T follicular helper cell (primary cell): ENCODE measurements around the gene ZRSR2.
A peak's percentile ranks its signal among the peaks of the same experiment; 100 is the strongest.
"Not testable (repeated sequence)": the region's sequence is repeated elsewhere in the genome, so short reads cannot be mapped to it uniquely, and the experiment has no call there.

Experiments used
- DNase-seq: peaks from one replicate; pipeline ENCODE4 v3.0.0-alpha.2; 2020; ENCODE audit warnings: low read depth
- total RNA-seq, 2 experiments: gene quantifications; one replicate each; lab custom pipeline; 2026; lab: John Stamatoyannopoulos, UW

Gene ZRSR2, protein sequence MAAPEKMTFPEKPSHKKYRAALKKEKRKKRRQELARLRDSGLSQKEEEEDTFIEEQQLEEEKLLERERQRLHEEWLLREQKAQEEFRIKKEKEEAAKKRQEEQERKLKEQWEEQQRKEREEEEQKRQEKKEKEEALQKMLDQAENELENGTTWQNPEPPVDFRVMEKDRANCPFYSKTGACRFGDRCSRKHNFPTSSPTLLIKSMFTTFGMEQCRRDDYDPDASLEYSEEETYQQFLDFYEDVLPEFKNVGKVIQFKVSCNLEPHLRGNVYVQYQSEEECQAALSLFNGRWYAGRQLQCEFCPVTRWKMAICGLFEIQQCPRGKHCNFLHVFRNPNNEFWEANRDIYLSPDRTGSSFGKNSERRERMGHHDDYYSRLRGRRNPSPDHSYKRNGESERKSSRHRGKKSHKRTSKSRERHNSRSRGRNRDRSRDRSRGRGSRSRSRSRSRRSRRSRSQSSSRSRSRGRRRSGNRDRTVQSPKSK
- 22.2 to 34.8 reads per million in 2 experiments for total RNA-seq

DNA sequence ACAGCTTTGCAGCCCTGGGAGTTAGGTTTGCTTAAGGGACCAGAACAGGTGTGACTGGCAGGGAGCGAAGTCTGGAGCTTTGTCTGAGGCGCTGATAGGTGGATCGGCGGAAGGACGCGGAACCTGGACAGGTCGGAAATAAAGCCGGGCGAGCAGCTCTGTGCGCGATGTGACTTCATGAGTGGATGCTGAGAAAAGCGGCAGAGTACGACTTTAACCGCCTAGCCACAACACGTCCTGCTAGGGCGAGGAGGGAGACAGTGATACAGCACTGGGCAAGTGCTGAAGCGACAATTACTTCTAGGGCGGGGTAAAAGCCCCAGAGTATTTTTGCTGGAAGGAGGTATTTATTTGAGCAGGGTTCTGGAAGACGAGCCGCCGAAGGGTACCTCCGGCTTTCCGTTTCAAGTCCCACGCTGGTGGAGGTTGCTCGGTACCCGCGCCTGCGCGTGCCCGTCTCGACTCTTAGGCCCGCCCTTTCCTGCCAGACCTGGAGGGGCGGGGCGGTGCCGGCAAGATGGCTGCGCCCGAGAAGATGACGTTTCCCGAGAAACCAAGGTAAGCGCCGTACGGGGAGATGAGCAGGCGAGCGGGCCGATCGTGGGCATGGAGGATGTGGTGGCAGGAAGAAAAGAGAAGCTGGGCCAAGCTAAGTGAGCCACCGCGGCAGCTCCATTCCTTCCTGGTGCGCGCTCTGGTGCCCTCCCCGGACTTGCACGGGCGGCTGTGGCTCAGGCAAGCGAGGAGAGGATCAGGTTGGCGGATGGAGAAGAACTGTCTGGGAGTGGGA lies at the start of gene ZRSR2:
ZRSR2 (plus strand) TSS at position 506 of the 790 bp plus-strand sequence; CDS start at position 518, 12 bp downstream.
- DNase-seq: peak; percentile 90

DNA sequence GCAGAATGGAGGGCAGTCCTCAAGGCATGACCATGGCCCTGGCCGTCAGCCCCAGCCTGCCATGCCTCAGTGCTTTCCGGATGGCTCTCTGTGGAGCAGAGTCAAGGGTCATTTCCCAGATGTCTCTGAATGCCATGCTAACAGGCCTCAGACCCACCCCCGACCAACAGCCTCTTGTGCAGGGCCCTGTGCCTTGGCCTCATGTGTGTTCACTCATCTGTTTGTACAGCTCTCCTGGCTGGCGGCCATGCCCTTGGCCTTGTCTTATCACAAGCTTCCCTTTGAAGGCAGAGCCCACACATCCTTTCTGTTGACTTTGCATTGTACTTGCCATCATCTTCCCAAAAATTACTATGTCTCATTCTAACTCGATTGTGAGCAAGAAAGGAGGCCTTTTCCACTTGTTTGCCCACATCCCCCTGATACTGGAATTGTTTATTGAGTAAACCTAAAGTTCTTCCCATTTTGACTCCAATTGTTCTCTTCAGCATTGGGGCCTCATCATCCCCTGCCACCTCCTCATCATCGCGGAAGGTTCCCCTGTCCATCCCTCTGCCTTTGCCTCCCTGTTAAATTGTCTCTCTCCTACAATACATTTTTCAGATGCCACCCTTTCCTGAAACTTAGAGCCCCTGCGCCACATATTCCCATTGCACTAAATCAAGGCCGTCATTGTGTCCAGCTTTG lies 46.0 kb upstream of the ZRSR2 start:
- no peak for DNase-seq

DNA sequence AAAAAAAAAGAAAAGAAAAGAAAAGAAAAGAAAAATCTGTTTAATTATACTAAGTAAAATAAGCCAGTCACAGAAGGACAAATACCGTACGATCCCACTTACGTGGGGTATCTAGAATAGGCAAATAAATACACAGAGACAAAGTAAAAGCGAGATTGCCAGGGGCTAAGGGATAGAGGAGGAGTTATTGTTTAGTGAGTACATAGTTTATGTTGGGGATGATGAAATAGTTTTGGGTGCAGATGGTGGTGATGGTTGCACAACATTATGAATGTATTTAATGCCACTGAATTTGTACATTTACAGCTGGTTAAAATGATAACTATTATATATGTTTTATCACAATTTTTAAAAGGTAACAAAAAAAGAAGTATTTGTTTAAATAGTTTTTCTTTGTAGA lies 45.1 kb upstream of the ZRSR2 start:
- no peak for DNase-seq

DNA sequence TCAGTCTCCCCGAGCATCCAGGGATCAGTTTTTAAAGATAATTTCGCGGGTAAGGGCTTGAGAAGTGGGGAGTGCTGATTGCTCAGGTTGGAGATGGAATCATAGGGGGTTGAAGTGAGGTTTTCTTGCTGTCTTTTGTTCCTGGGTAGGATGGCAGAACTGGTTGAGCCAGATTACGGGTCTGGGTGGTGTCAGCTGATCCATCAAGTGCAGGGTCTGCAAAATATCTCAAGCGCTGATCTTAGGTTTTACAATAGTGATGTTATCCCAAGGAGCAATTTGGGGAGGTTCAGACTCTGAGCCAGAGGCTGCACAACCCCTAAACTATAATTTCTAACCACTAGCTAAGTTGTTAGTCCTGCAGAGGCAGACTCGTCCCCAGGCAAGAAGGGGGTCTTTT lies 43.6 kb upstream of the ZRSR2 start:
- not testable (repeated sequence) for DNase-seq

DNA sequence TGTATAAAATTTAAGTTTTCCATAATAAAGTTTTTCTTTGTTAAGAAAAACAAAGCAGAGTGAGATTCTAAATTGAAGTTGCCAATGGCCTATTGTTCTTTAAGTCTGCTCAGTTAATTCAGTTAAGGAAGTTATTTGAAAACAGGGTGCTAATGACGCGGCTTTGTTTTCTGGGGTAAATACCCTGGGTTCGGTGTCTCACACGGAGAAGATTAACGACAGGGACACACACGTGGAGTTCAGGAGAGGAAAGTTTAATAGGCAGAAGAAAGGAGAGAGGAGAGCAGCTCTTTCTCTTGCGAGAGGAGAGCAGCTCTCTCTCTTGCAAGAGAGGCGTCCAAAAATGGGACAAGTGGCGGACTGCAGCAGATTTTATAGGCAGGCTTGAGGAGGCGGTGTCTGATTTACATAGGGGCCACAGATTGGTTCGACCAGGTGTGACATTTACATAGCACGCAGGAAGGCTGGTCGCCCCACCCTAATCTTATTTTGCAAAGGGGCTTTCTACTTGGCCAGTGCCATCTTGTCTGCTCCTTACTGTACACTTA lies 42.6 kb upstream of the ZRSR2 start:
- DNase-seq: no peak

DNA sequence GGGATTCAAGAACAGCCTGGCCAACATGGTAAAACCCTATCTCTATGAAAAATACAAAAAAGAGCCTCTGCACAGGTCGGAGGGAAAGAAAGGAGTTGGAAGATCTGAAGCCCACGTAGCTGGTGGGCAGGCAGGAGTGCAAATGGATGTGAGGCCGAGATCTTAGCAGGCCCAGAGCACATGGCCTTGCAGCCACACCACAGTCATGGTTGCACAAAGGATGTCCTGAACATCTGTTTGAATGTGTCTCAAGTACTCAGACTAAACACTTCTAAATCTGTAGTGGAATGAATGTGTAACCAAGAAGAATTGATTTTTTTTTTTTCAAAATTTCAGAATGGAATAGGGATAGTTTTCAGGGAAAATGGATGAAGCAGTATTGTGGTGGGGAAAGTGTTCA lies 41.4 kb upstream of the ZRSR2 start:
- DNase-seq: no peak

DNA sequence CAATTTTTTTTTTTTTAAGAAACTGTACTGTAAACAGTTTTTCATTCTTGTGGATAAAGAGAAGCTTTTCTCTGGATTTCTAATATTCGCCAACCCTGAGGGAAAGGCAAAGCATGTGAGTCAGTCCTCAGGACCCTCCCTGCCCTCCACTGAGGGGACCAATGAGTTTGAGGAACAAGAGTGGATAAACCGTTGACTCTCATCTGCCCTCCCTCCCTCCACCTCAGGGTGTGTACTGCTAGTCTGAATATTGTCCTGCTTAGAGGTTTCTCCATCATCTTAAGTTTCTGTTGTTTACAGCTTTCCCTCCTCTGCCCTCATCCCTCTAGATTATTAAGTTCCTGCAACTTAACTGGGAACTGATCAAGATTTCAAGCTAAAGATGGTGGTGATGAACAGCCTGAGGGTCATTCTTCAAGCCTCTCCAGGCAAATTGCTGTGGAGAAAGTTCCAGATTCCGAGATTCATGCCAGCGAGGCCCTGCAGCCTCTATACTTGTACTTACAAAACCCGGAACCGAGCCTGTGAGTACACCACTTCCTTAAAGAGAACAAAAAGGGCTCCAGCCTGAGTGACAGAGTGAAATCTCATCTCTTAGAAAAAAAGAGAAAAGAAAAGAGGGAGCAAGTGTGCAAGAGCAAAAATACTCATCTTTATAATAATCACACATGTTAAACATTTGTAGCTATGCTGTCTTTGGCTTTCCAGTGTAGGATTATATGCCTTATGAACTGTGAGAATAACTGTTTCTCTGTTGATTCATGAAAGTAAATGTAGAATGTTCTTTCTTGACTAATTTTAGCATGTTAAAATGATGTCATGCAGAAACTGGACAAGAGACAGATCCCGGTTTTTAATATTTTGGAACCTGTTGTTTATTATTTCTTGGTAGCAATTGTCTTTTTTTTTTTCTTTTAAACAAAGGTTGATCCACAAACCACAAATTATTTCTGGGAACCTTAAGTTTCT lies 40.4 kb upstream of the ZRSR2 start:
- no peak for DNase-seq

DNA sequence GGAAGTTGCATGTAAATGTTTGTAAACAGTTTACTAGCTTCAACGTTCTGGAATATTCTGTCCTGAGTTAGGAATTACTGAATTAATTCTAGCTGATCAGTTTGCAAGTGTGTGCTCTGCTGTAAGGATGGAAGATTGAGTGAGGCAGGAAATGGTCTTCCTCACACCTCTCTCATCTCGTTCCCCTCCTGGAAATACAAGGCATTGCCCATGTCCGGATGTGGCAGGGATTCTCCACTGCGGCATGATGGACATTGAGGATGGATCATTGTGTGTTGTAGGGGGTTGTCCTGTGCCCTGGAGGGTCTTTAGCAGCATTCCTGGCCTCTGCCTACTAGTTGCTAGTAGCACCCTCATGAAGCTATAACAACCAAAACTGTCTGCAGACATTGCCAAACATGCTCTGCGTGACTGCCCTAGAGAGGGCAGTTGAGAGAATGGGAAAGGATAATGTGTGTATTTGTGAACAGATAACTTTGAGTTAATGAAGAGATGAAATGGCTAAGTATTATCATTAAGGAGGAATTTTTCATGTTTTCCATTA lies 39.6 kb upstream of the ZRSR2 start:
- DNase-seq: no peak

DNA sequence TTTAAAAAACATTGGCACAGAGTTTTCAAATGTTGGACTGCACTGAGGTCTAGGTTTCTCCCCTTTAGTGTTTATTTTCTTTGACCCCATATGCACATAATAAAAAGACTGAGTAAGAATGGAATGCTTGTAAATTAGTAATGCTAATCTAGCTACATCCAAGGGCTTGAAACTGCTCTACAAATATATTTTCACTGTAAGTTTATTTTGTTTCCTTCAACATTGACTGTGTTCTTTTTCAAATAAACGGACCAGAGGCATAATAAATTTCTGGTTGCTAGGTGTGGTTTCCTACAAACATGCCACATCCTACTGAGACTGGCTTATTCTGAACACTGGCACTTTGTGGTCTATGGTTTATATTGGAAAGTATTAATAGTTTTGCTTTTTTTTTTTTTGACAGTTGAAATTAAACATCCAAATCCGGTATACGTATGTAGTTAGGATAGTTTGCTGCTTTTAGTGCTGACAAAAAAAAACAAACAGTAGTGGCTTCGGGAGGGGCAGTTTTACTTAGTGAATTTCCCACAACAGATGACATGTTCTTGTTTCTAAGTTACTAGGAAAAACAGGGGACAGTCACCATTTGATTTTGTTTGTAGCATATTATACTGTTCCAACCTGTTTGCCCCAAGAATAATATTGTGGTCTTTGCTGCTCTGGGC lies 39.0 kb upstream of the ZRSR2 start:
- DNase-seq: peak; percentile 36

DNA sequence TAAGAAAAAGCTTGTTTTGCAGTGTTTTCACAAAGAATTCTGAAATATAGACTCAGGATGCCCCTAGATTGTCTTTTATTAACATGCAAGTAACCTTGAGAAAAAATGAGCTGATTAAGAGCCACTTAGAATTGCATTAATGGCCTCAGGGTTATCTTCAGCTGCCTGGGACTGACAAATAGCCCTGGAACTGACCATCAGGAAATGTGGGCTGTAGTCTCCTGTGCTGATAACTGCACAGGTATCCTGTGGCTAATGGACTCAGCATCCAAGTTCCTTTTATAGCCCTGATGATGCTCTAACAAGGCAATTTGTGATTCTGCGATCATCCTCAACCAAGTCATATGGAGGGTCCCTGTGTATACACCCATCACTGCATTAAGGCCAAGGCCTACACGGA lies 35.2 kb upstream of the ZRSR2 start:
- DNase-seq: no peak

DNA sequence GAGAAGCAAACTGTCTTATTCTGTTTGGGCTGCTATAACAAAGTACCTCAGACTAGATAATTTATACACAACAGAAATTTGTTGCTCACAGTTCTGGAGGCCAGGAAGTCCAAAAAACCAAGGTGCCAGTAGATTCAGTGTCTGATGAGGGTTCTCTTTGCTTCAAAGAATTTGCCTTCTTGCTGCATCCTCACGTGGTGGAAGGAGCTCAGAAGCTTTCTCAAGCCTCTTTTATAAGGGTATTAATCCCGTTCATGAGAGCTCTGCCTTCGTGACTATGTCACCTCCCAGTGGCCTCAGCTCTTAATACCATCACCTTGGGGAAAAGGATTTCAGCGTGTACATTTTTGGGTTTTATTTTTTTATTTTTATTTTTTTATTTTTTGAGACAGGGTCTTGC lies 32.1 kb upstream of the ZRSR2 start:
- no peak for DNase-seq

DNA sequence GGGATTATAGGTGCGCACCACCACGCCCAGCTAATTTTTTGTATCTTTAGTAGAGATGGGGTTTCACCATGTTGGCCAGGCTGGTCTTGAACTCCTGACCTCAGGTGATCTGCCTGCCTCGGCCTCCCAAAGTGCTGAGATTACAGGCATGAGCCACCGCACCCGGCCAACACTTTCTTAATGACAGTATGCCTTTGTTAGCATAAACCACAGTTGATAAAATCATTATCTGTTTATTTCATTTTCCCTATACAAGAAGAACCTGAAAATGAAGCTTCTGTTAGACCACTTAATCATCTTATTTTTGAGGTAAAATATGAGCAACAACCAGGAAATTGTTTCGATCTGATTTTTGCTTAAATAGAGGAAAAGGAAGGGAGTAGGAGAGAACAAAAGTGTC lies 30.4 kb upstream of the ZRSR2 start:
- not testable (repeated sequence) for DNase-seq

DNA sequence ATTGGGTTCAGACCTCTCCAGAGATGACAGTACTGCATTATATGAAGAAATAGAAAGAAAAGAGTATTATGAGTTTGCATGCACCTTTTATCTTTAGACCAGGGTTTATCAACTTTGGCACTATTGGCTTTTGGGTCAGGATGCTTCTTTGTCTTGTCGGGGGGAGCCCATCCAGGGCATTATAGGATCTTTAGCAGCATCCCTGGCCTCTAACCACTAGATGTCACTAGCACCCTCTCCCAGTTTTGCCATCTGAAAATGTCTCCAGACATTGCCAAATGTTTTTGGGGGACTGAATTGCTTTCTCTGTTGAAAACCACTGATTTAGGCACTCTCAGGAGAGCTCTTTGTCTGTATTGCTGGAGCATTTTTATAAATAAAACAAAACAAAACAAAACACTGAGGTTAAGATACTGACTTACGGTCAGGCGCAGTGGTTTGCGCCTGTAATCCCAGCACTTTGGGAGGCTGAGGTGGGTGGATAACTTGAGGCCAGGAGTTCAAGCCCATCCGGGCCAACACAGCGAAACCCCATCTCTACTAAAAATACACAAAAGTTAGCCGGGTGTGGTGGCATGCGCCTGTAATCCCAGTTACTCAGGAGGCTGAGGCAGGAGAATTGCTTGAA lies 28.6 kb upstream of the ZRSR2 start:
- no peak for DNase-seq

DNA sequence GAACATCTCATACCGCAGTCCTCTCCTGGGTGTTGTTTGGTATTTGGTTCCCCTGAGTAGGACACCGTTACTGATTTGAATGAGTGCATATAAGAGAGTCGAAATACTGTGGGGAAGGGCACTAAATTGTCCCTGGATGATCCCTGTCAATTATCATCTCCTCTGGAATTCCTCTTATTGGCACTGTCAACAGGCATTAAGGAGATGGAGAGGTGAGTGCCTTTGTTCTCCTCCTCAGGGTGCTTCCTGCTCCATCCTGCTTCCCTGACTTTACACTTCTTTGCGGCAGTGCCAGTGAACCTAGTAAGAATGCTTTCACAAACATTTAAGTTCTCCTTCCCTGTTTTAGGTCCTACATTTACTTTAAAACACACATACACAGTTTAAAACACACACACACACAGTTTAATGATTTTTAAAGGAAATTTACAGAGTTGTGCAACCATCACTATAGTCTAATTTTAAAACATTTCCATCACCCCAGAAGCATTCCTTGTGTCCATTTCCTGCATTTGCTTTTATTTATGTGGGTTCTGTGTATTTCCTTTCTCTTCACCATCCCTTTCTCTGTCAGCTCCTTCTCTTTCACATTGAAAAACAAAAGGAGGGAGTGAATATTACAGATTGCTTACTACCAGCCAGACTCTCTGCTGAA lies 20.9 kb upstream of the ZRSR2 start:
- no peak for DNase-seq

DNA sequence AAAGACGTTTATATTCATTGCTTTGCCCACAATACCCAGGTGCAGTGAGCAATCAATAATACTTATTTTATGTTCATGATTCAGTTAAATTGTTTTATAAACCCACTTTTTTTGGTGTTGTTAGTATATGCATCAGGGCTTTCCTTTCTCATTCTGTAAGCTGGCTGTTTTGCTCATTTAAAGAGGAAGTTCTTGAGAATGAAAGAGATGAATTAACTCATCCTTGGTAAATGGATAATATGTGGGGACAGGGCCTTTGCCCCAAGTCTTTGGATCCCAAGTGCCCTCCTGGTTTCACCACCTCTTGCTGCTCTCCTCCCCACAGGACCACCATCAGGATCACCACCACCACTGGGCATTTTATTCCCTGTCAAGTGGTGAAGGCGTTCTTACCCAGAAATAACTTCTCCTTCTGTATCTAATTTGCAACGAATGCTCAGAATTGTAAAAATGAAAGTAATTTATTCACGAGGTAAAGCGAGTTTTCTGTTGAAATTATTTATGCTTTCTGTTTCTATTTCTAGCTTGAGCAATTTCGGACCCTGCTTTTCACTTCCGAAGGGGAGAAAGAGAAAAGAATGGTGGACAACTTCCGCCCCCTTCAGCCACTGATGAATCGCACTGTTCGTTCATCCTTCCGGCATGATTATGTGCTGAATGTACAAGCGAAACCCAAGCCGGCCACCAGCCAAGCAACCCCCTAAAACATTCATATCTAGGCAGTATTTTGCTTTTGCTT lies 8.2 kb upstream of the ZRSR2 start:
- no peak for DNase-seq

DNA sequence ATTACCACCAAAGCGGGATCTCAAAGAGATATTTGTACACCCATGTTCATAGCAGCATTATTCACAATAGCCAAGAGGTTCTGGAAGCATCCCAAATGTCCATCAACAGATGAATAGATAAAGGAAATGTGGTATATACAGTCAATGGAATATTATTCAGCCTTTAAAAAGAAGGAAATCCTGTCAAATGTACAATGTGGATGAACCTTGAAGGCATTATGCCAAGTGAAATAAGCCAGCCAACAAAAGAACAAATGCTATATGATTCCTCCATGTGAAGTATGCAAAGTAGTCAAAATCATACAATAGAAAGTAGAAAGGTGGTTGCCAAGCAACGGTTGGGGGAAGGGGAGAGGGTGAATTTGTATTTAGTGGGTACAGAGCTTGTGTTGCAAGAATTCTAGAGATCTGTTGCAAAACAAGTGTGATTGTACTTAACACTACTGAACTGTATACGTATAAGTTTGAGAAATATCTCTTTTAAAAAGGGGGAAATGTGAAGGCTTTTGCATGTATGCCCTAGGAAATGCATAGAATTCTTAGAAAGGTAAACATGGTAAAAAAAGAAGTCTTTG lies 5.0 kb upstream of the ZRSR2 start:
- DNase-seq: no peak

DNA sequence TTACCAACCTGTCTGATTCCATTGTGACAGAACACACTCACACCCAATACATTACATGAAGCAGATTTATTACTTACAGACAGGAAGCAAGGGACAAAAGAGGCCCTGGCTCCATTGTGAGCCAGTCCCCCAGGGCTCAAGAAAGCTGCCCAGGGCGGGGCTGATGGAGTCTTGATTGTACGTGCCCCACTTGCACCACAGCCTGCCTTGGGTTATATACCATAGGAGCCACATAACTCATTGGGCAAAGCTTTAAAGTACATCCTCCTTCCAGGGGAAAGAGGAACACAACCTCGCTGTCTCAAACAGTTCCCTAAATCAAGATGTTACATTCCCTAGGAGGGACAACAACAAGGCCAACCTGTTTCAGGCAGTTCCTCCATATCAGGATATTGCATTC lies 3.4 kb upstream of the ZRSR2 start:
- no peak for DNase-seq

DNA sequence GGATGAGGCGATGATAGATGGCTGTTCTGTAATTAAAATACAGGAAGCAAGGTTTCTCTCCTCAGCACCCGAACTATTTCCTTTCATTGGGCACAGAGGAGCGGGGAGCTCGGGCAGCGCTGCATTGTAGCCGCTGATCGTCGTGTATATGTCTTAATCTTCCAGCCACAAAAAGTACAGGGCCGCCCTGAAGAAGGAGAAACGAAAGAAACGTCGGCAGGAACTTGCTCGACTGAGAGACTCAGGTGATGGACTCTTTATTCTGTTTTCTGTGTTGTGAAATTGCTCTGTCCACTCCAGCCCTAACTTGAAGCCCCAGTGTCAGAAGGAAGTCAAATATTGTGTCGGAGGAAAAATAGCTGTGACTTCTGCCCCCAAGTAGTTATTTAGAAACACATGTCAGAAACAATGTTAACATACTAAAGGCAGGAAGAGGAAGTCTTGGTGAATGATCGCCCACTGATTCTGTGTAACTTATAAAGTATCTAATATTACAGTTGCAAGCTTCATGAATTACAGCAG lies 546 bp downstream of the ZRSR2 start:
- DNase-seq: no peak
